ENCODE data around the gene ADAMTSL5. TPM values are rescaled to one million over a fixed set of nuclear protein-coding genes. Genes with fewer than 3 reads are reported as not detected.

The ADAMTSL5 gene
- total and polyA plus RNA-seq, 4 donors = 0.09 to 1.8 (median 1.1) TPM

DNA sequence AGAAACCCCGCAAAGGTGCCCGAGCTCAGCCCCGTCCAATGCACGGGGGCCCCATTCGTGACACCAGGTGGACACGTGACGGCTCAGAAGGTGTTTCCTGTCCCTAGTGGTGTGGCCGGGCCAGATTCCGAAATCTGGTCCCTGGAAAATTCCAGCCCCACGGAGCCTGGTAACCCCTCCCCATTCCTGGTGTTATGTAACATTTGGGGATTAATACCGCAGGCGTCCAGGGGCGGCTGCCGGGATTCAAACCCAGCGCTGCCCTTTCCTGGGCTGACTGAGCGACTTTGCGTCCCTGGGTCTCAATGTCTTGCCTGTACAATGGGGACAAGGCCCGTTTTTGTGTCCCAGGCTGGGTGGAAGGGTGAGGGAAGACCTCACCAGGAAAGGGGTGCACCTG is 10.0 kb upstream of the ADAMTSL5 start:
- Histone ChIP-seq H3K9ac (ENCODE audit: low read depth in 1 of 2, low read length in 2 of 2) (no peak overlapping the region), H3K4me3 (ENCODE audit: low read depth in 1 of 3, low read length in 3 of 3) (no peak overlapping the region), H3K27ac (ENCODE audit: low read depth in 1 of 2, low read length in 2 of 2) (no peak overlapping the region), H3K9me3 (ENCODE audit: control insufficient read depth in 4 of 4, low read length in 3 of 4) (no peaks in the 10 kb centered on the region), H3K4me1 (ENCODE audit: control insufficient read depth in 4 of 4, insufficient read depth in 4 of 4, low read length in 3 of 4) (peaks cover 0 to 5% (median 2%) of the 10 kb centered on the region in 4 donors), H3K36me3 (ENCODE audit: control insufficient read depth in 4 of 4, insufficient read depth in 3 of 4, low read depth in 1 of 4, low read length in 3 of 4) (no peaks in the 10 kb centered on the region), H3K27me3 (ENCODE audit: control insufficient read depth in 4 of 4, insufficient read depth in 4 of 4, low read length in 3 of 4) (peaks cover 0 to 18% (median 7%) of the 10 kb centered on the region in 4 donors)
- 69% methylated on average over 18 of the region's 18 CpGs for whole genome bisulfite sequencing
- TF ChIP-seq SP1 (IDR thresholded peaks at IDR 0.05) (no peak), RXRA (IDR thresholded peaks at IDR 0.05) (no peak), EGR1 (IDR thresholded peaks at IDR 0.05; ENCODE audit: low read depth in 2 of 2) (no peak), TAF1 (conservative IDR thresholded peaks at IDR 0.05) (no peak)
- TF ChIP-seq, protein P1, sequence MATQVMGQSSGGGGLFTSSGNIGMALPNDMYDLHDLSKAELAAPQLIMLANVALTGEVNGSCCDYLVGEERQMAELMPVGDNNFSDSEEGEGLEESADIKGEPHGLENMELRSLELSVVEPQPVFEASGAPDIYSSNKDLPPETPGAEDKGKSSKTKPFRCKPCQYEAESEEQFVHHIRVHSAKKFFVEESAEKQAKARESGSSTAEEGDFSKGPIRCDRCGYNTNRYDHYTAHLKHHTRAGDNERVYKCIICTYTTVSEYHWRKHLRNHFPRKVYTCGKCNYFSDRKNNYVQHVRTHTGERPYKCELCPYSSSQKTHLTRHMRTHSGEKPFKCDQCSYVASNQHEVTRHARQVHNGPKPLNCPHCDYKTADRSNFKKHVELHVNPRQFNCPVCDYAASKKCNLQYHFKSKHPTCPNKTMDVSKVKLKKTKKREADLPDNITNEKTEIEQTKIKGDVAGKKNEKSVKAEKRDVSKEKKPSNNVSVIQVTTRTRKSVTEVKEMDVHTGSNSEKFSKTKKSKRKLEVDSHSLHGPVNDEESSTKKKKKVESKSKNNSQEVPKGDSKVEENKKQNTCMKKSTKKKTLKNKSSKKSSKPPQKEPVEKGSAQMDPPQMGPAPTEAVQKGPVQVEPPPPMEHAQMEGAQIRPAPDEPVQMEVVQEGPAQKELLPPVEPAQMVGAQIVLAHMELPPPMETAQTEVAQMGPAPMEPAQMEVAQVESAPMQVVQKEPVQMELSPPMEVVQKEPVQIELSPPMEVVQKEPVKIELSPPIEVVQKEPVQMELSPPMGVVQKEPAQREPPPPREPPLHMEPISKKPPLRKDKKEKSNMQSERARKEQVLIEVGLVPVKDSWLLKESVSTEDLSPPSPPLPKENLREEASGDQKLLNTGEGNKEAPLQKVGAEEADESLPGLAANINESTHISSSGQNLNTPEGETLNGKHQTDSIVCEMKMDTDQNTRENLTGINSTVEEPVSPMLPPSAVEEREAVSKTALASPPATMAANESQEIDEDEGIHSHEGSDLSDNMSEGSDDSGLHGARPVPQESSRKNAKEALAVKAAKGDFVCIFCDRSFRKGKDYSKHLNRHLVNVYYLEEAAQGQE (IDR thresholded peaks at IDR 0.05) = no peak
- TF ChIP-seq, protein P2, sequence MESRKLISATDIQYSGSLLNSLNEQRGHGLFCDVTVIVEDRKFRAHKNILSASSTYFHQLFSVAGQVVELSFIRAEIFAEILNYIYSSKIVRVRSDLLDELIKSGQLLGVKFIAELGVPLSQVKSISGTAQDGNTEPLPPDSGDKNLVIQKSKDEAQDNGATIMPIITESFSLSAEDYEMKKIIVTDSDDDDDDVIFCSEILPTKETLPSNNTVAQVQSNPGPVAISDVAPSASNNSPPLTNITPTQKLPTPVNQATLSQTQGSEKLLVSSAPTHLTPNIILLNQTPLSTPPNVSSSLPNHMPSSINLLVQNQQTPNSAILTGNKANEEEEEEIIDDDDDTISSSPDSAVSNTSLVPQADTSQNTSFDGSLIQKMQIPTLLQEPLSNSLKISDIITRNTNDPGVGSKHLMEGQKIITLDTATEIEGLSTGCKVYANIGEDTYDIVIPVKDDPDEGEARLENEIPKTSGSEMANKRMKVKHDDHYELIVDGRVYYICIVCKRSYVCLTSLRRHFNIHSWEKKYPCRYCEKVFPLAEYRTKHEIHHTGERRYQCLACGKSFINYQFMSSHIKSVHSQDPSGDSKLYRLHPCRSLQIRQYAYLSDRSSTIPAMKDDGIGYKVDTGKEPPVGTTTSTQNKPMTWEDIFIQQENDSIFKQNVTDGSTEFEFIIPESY (IDR thresholded peaks at IDR 0.05) = no peak
- no peak for DNase-seq (ENCODE audit: low spot score)

DNA sequence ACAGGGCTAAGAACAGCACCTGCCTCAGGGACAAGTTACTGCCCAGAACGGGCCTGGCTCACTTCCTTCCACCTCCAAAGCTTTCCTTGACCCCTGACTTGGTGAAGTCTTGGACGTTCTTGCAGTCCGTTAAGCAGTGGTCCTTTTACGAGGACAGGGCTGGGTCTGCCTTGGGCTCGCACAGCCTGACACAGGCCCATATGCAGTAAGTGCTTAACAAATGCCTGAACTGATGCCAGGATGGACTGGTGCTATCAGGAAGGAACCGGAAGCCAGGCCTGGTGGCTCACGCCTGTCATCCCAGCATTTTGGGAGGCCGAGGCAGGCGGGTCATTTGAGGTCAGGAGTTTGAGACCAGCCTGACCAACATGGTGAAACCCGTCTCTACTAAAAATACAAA is 9.2 kb upstream of the ADAMTSL5 start:
- Histone ChIP-seq H3K27me3 (ENCODE audit: control insufficient read depth in 4 of 4, insufficient read depth in 4 of 4, low read length in 3 of 4) (peaks cover 0 to 18% (median 5%) of the 10 kb centered on the region in 4 donors), H3K4me1 (ENCODE audit: control insufficient read depth in 4 of 4, insufficient read depth in 4 of 4, low read length in 3 of 4) (peaks cover 0 to 5% (median 2%) of the 10 kb centered on the region in 4 donors), H3K9me3 (ENCODE audit: control insufficient read depth in 4 of 4, low read length in 3 of 4) (no peaks in the 10 kb centered on the region), H3K27ac (ENCODE audit: low read depth in 1 of 2, low read length in 2 of 2) (no peak overlapping the region), H3K4me3 (ENCODE audit: low read depth in 1 of 3, low read length in 3 of 3) (no peak overlapping the region), H3K36me3 (ENCODE audit: control insufficient read depth in 4 of 4, insufficient read depth in 3 of 4, low read depth in 1 of 4, low read length in 3 of 4) (no peaks in the 10 kb centered on the region), H3K9ac (ENCODE audit: low read depth in 1 of 2, low read length in 2 of 2) (no peak overlapping the region)
- no peak for DNase-seq (ENCODE audit: low spot score)
- TF ChIP-seq, protein P3, sequence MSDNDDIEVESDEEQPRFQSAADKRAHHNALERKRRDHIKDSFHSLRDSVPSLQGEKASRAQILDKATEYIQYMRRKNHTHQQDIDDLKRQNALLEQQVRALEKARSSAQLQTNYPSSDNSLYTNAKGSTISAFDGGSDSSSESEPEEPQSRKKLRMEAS (IDR thresholded peaks at IDR 0.05) = no peak
- no peak for TF ChIP-seq JUND (IDR thresholded peaks at IDR 0.05)
- no peak for TF ChIP-seq EGR1 (IDR thresholded peaks at IDR 0.05; ENCODE audit: low read depth in 2 of 2)
- no peak for TF ChIP-seq RAD21 (IDR thresholded peaks at IDR 0.05)
- TF ChIP-seq HNF4G (IDR thresholded peaks at IDR 0.05) = no peak
- 70% methylated on average over 10 of the region's 10 CpGs for WGBS

DNA sequence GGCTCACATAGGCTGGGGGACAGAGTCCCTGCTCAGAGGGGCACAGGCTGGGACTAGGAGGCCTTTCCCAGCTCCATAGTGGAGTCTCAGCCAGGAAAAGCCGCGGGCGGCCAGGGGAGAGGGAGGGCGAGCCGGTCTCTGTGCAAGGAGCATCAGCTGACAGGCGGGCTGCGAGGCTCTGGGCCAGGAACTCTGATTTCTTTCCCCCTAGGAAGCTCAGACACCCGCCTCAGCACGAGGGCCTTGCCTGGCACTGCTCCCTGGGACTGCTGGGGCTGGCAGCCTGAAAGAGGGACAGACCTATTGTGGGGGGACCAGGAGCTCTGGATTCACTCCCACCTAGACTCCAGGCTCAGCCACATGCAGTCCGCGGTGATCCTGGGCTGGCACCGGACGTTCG is 8.8 kb upstream of the ADAMTSL5 start:
- WGBS = 68% methylated on average over 14 of the region's 14 CpGs
- Histone ChIP-seq H3K27me3 (ENCODE audit: control insufficient read depth in 4 of 4, insufficient read depth in 4 of 4, low read length in 3 of 4) (peaks cover 0 to 18% (median 5%) of the 10 kb centered on the region in 4 donors), H3K9ac (ENCODE audit: low read depth in 1 of 2, low read length in 2 of 2) (no peak overlapping the region), H3K9me3 (ENCODE audit: control insufficient read depth in 4 of 4, low read length in 3 of 4) (no peaks in the 10 kb centered on the region), H3K4me1 (ENCODE audit: control insufficient read depth in 4 of 4, insufficient read depth in 4 of 4, low read length in 3 of 4) (peaks cover 0 to 5% (median 2%) of the 10 kb centered on the region in 4 donors), H3K36me3 (ENCODE audit: control insufficient read depth in 4 of 4, insufficient read depth in 3 of 4, low read depth in 1 of 4, low read length in 3 of 4) (no peaks in the 10 kb centered on the region), H3K27ac (ENCODE audit: low read depth in 1 of 2, low read length in 2 of 2) (no peak overlapping the region), H3K4me3 (ENCODE audit: low read depth in 1 of 3, low read length in 3 of 3) (no peak overlapping the region)
- DNase-seq (ENCODE audit: low spot score) = no peak
- TF ChIP-seq EGR1 (IDR thresholded peaks at IDR 0.05; ENCODE audit: low read depth in 2 of 2) (no peak), RAD21 (IDR thresholded peaks at IDR 0.05) (no peak), HNF4G (IDR thresholded peaks at IDR 0.05) (no peak), TAF1 (conservative IDR thresholded peaks at IDR 0.05) (no peak), FOXA1 (IDR thresholded peaks at IDR 0.05) (no peak), RXRA (IDR thresholded peaks at IDR 0.05) (no peak), YY1 (IDR thresholded peaks at IDR 0.05) (no peak), FOXA2 (IDR thresholded peaks at IDR 0.05) (no peak)
- TF ChIP-seq, protein P4, sequence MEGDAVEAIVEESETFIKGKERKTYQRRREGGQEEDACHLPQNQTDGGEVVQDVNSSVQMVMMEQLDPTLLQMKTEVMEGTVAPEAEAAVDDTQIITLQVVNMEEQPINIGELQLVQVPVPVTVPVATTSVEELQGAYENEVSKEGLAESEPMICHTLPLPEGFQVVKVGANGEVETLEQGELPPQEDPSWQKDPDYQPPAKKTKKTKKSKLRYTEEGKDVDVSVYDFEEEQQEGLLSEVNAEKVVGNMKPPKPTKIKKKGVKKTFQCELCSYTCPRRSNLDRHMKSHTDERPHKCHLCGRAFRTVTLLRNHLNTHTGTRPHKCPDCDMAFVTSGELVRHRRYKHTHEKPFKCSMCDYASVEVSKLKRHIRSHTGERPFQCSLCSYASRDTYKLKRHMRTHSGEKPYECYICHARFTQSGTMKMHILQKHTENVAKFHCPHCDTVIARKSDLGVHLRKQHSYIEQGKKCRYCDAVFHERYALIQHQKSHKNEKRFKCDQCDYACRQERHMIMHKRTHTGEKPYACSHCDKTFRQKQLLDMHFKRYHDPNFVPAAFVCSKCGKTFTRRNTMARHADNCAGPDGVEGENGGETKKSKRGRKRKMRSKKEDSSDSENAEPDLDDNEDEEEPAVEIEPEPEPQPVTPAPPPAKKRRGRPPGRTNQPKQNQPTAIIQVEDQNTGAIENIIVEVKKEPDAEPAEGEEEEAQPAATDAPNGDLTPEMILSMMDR (IDR thresholded peaks at IDR 0.05; ENCODE audit: low read depth, low read length, missing input control) = no peak
- TF ChIP-seq, protein P1 (IDR thresholded peaks at IDR 0.05) = no peak
- TF ChIP-seq, protein P5, sequence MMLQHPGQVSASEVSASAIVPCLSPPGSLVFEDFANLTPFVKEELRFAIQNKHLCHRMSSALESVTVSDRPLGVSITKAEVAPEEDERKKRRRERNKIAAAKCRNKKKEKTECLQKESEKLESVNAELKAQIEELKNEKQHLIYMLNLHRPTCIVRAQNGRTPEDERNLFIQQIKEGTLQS (IDR thresholded peaks at IDR 0.05) = no peak
- TF ChIP-seq, protein P3 (IDR thresholded peaks at IDR 0.05) = no peak

Data from liver (tissue), 9 donors.